Hepatocyte (in vitro differentiated cells): ENCODE data around the gene CPS1. TPM values are rescaled to one million over a fixed set of nuclear protein-coding genes. Genes with fewer than 3 reads are reported as not detected.

Experiments
- DNase-seq: peaks from one replicate; pipeline ENCODE4 v3.0.0-alpha.2; 2016; ENCODE audit warnings: low spot score
- H2AFZ ChIP-seq: fragments of 200-600 bp; sonication (generic); 2 replicates; pipeline ENCODE4 v1.6.0; 2016; ENCODE audit warnings: antibody characterized with exemption, mild to moderate bottlenecking
- H3K27ac ChIP-seq: fragments of 200-600 bp; sonication (generic); 2 replicates; pipeline ENCODE4 v1.5.1; 2016; ENCODE audit warnings: mild to moderate bottlenecking
- H3K27me3 ChIP-seq: fragments of 200-600 bp; sonication (generic); 2 replicates; pipeline ENCODE4 v1.6.1; 2016
- H3K36me3 ChIP-seq: fragments of 200-600 bp; sonication (generic); replicated peaks from 2 replicates; pipeline ENCODE4 v1.5.1; 2016; ENCODE audit warnings: low read depth; ENCODE audit not compliant: insufficient read depth
- H3K4me1 ChIP-seq: fragments of 200-600 bp; sonication (generic); 2 replicates; pipeline ENCODE4 v1.5.1; 2016; ENCODE audit warnings: mild to moderate bottlenecking, moderate library complexity; ENCODE audit not compliant: insufficient read depth
- H3K4me2 ChIP-seq: fragments of 200-600 bp; sonication (generic); 2 replicates; pipeline ENCODE4 v1.6.0; 2016
- H3K4me3 ChIP-seq: fragments of 200-600 bp; sonication (generic); 2 replicates; pipeline ENCODE4 v1.5.1; 2016; ENCODE audit warnings: mild to moderate bottlenecking
- H3K79me2 ChIP-seq: fragments of 200-600 bp; sonication (generic); 2 replicates; pipeline ENCODE4 v1.6.0; 2017; ENCODE audit warnings: mild to moderate bottlenecking
- H3K9me2 ChIP-seq: fragments of 200-600 bp; sonication (generic); replicated peaks from 2 replicates; pipeline ENCODE4 v1.6.0; 2017; ENCODE audit warnings: mild to moderate bottlenecking; ENCODE audit not compliant: insufficient read depth
- H3K9me3 ChIP-seq: fragments of 200-600 bp; sonication (generic); 2 replicates; pipeline ENCODE4 v1.5.1; 2016; ENCODE audit warnings: low read depth, mild to moderate bottlenecking
- H4K20me1 ChIP-seq: fragments of 200-600 bp; sonication (generic); 2 replicates; pipeline ENCODE4 v1.6.0; 2016; ENCODE audit warnings: mild to moderate bottlenecking; ENCODE audit not compliant: insufficient read depth, poor library complexity, severe bottlenecking
- CTCF ChIP-seq: fragments of 200-600 bp; sonication (generic); IDR thresholded peaks from 2 replicates; pipeline ENCODE4 v1.5.1; 2016; ENCODE audit warnings: antibody characterized with exemption, mild to moderate bottlenecking; ENCODE audit not compliant: poor library complexity
- EZH2 ChIP-seq: fragments of 200-600 bp; sonication (generic); IDR thresholded peaks from 2 replicates; pipeline ENCODE4 v1.6.1; 2016; ENCODE audit warnings: antibody characterized with exemption, mild to moderate bottlenecking, borderline replicate concordance
- EZH2phosphoT487 ChIP-seq: fragments of 200-600 bp; sonication (generic); IDR thresholded peaks from one replicate; pipeline ENCODE4 v1.6.1; 2018; ENCODE audit warnings: antibody characterized with exemption, mild to moderate bottlenecking, low read depth, moderate library complexity; ENCODE audit not compliant: unreplicated experiment, severe bottlenecking
- WGBS: methylation state at CpG from one replicate; pipeline ENCODE4 v1.1.6; 2016; ENCODE audit warnings: low lambda C conversion rate; ENCODE audit errors: missing lambda C conversion rate; 5-methylcytosine and 5-hydroxymethylcytosine counted together
- polyA plus RNA-seq: library from polyadenylated mRNA; unstranded; fragments of >200 nt; fragmentation: Nextera tagmentation; extraction: Ambion mirVana; gene quantifications from 2 replicates; pipeline ENCODE4 v1.2.1, GENCODE V29; 2016
- total RNA-seq: library from RNA; depleted of rRNA; stranded (reverse); fragments of >200 nt; gene quantifications from 2 replicates; pipeline ENCODE4 v1.2.3, GENCODE V29; 2014

Gene CPS1
- total and polyA plus RNA-seq, 2 experiments from 2014 or later: 239 to 587 TPM

- H3K9me3 ChIP-seq: no peaks in the 10 kb centered on the region
- H3K27ac ChIP-seq: no peak overlapping the region
- no peaks in the 10 kb centered on the region for H3K27me3 ChIP-seq
- no peaks in the 10 kb centered on the region for H4K20me1 ChIP-seq
- H3K36me3 ChIP-seq: no peaks in the 10 kb centered on the region
- 83% methylated on average over 1 of the region's 1 CpG for WGBS
- no peaks in the 10 kb centered on the region for H3K79me2 ChIP-seq
- H3K4me2 ChIP-seq: no peak overlapping the region
- H3K4me1 ChIP-seq: no peaks in the 10 kb centered on the region
- no peaks in the 10 kb centered on the region for H3K9me2 ChIP-seq
- DNase-seq: no peak
- TF ChIP-seq EZH2: no peak
- TF ChIP-seq CTCF: no peak
- TF ChIP-seq EZH2phosphoT487: no peak
- no peak overlapping the region for H3K4me3 ChIP-seq
- H2AFZ ChIP-seq: no peak overlapping the region
These were observed 43.1 kb downstream of the CPS1 start for GRCh38 chr2:210599476-210599875.

GRCh38 chr2:210604666-210605065 lies 48.3 kb downstream of the CPS1 start:
- Histone ChIP-seq H3K27ac (no peak overlapping the region), H3K79me2 (no peaks in the 10 kb centered on the region), H4K20me1 (no peaks in the 10 kb centered on the region), H3K9me2 (no peaks in the 10 kb centered on the region), H3K4me3 (no peak overlapping the region), H3K9me3 (no peaks in the 10 kb centered on the region), H2AFZ (no peak overlapping the region), H3K4me1 (no peaks in the 10 kb centered on the region), H3K27me3 (no peaks in the 10 kb centered on the region), H3K36me3 (no peaks in the 10 kb centered on the region), H3K4me2 (no peak overlapping the region)
- no peak for DNase-seq
- WGBS: 88% methylated on average over 1 of the region's 1 CpG
- TF ChIP-seq CTCF: no peak
- TF ChIP-seq EZH2: no peak
- no peak for TF ChIP-seq EZH2phosphoT487

- TF ChIP-seq EZH2phosphoT487 (no peak), EZH2 (no peak), CTCF (no peak)
- no peak overlapping the region for H3K27ac ChIP-seq
- 98% methylated on average over 2 of the region's 2 CpGs for WGBS
- no peaks in the 10 kb centered on the region for H3K36me3 ChIP-seq
- no peaks in the 10 kb centered on the region for H3K9me2 ChIP-seq
- H4K20me1 ChIP-seq: no peaks in the 10 kb centered on the region
- no peaks in the 10 kb centered on the region for H3K79me2 ChIP-seq
- H2AFZ ChIP-seq: no peak overlapping the region
- no peaks in the 10 kb centered on the region for H3K27me3 ChIP-seq
- no peak for DNase-seq
- no peak overlapping the region for H3K4me2 ChIP-seq
- H3K4me3 ChIP-seq: no peak overlapping the region
- H3K4me1 ChIP-seq: no peaks in the 10 kb centered on the region
- no peaks in the 10 kb centered on the region for H3K9me3 ChIP-seq
These were observed 49.6 kb downstream of the CPS1 start for GRCh38 chr2:210606001-210606400.

- H2AFZ ChIP-seq: no peak overlapping the region
- H3K4me1 ChIP-seq: no peaks in the 10 kb centered on the region
- WGBS: 95% methylated on average over 2 of the region's 2 CpGs
- H4K20me1 ChIP-seq: no peaks in the 10 kb centered on the region
- no peaks in the 10 kb centered on the region for H3K9me3 ChIP-seq
- H3K27ac ChIP-seq: no peak overlapping the region
- H3K4me2 ChIP-seq: no peak overlapping the region
- no peaks in the 10 kb centered on the region for H3K79me2 ChIP-seq
- no peaks in the 10 kb centered on the region for H3K27me3 ChIP-seq
- TF ChIP-seq EZH2phosphoT487: no peak
- TF ChIP-seq CTCF: no peak
- no peak for TF ChIP-seq EZH2
- no peaks in the 10 kb centered on the region for H3K36me3 ChIP-seq
- H3K4me3 ChIP-seq: no peak overlapping the region
- no peaks in the 10 kb centered on the region for H3K9me2 ChIP-seq
- no peak for DNase-seq
These were observed 55.1 kb downstream of the CPS1 start for GRCh38 chr2:210611466-210611865.
